Lung (tissue), 12 donors: ENCODE results near the gene CLDN10. TPM values are rescaled to one million over a fixed set of nuclear protein-coding genes. Genes with fewer than 3 reads are reported as not detected.
A peak's percentile ranks its signal among the peaks of the same experiment; 100 is the strongest.

Source experiments
- ATAC-seq: fragments of 200-7000 bp; cut with Tn5 transposase; one replicate; pipeline ENCODE4 v1.9.1; 2020; ENCODE audit warnings: moderate number of reproducible peaks; ENCODE audit not compliant: insufficient read depth, low FRiP score
- DNase-seq, 3 donors: peaks; one replicate each; pipeline ENCODE4 v3.0.0-alpha.2; 2013 to 2017
- H3K27ac ChIP-seq, 2 donors: one replicate each; pipeline ENCODE4 v1.5.1; 2013; ENCODE audit warnings: mild to moderate bottlenecking in 2 of 2, moderate library complexity in 2 of 2, control low read depth in 1 of 2, inconsistent platforms in 1 of 2, low read depth in 1 of 2, low read length in 1 of 2
- H3K27me3 ChIP-seq, 3 donors: one replicate each; pipeline ENCODE4 v1.5.1; 2013; ENCODE audit warnings: low read length in 2 of 3; ENCODE audit not compliant: control insufficient read depth in 3 of 3, insufficient read depth in 3 of 3
- H3K36me3 ChIP-seq, 4 donors: one replicate each; pipeline ENCODE4 v1.5.1; 2013; ENCODE audit warnings: low read length in 4 of 4, mild to moderate bottlenecking in 1 of 4, moderate library complexity in 1 of 4; ENCODE audit not compliant: control insufficient read depth in 4 of 4, insufficient read depth in 4 of 4
- H3K4me1 ChIP-seq, 5 donors: one replicate each; pipeline ENCODE4 v1.5.1; 2013; ENCODE audit warnings: low read length in 5 of 5, mild to moderate bottlenecking in 2 of 5, moderate library complexity in 1 of 5; ENCODE audit not compliant: control insufficient read depth in 5 of 5, insufficient read depth in 5 of 5
- H3K4me3 ChIP-seq: one replicate; pipeline ENCODE4 v1.5.1; 2013; ENCODE audit warnings: mild to moderate bottlenecking, control low read depth, moderate library complexity
- H3K9ac ChIP-seq, 2 donors: one replicate each; pipeline ENCODE4 v1.5.1; 2013; ENCODE audit warnings: low read length in 2 of 2, control low read depth in 1 of 2; ENCODE audit not compliant: insufficient read depth in 1 of 2
- H3K9me3 ChIP-seq, 4 donors: one replicate each; pipeline ENCODE4 v1.5.1; 2013; ENCODE audit warnings: low read length in 3 of 4, mild to moderate bottlenecking in 1 of 4, moderate library complexity in 1 of 4; ENCODE audit not compliant: control insufficient read depth in 4 of 4, insufficient read depth in 3 of 4
- CTCF ChIP-seq: IDR thresholded peaks from 2 replicates; pipeline ENCODE4 v1.5.1; 2012; ENCODE audit warnings: mild to moderate bottlenecking; ENCODE audit errors: control extremely low read depth, extremely low read depth
- WGBS, 2 donors: extraction: QIAGEN DNeasy Blood & Tissue Kit; methylation state at CpG; one replicate each; pipeline ENCODE4 v1.1.7; 2013; 5-methylcytosine and 5-hydroxymethylcytosine counted together
- polyA plus RNA-seq, 2 donors: library from polyadenylated mRNA; stranded (reverse); fragments of 200-250 nt; gene quantifications; one replicate each; pipeline ENCODE4 v1.2.1, GENCODE V29; 2013
- total RNA-seq, 2 donors: library from RNA; depleted of rRNA in 1 of 2; stranded (reverse); fragments of >200 nt in 1 of 2; gene quantifications; one replicate each; pipeline ENCODE4 v1.2.1, GENCODE V29; 2014 to 2021
- donor health status: control.
- donor health status: control.
- donor health status: Bipolar disorder and iron deficiency.
- donor health status: healthy.
- donor health status: DM: yes; HTN: yes; CAD: no.

The CLDN10 gene
- total and polyA plus RNA-seq, 4 donors: 3.0 to 14.5 (median 4.6) TPM

- Histone ChIP-seq H3K4me3 (no peak overlapping the region), H3K9ac (no peak overlapping the region), H3K4me1 (peaks cover 0 to 6% (median 5%) of the 10 kb centered on the region in 5 donors), H3K27ac (no peak overlapping the region), H3K27me3 (no peaks in the 10 kb centered on the region), H3K9me3 (no peaks in the 10 kb centered on the region), H3K36me3 (no peaks in the 10 kb centered on the region)
- peak in 2 of 3 donors; percentile 42 to 55 for DNase-seq
- TF ChIP-seq CTCF: no peak
- no peak for ATAC-seq
- 27 to 29% methylated on average over 6 of the region's 6 CpGs for WGBS, 2 donors
Observed at GRCh38 chr13:95540888-95541287, 11.6 kb upstream of the CLDN10 start.

GRCh38 chr13:95541308-95541707, 11.2 kb upstream of the CLDN10 start:
- Histone ChIP-seq H3K4me1 (peaks cover 0 to 6% (median 5%) of the 10 kb centered on the region in 5 donors), H3K9me3 (no peaks in the 10 kb centered on the region), H3K27me3 (no peaks in the 10 kb centered on the region), H3K4me3 (no peak overlapping the region), H3K36me3 (no peaks in the 10 kb centered on the region), H3K9ac (no peak overlapping the region), H3K27ac (no peak overlapping the region)
- ATAC-seq: no peak
- no peak for TF ChIP-seq CTCF
- 22 to 37% methylated on average over 2 of the region's 2 CpGs for WGBS, 2 donors
- DNase-seq: no peak

- WGBS, 2 donors: 86 to 89% methylated on average over 8 of the region's 8 CpGs
- ATAC-seq (no peak), DNase-seq (no peak)
- Histone ChIP-seq H3K27ac (no peak overlapping the region), H3K27me3 (no peaks in the 10 kb centered on the region), H3K36me3 (no peaks in the 10 kb centered on the region), H3K9me3 (no peaks in the 10 kb centered on the region), H3K9ac (no peak overlapping the region), H3K4me3 (no peak overlapping the region), H3K4me1 (peaks cover 0 to 6% (median 3%) of the 10 kb centered on the region in 5 donors)
- no peak for TF ChIP-seq CTCF
Observed at GRCh38 chr13:95541911-95542474, 10.5 kb upstream of the CLDN10 start.

GRCh38 chr13:95544293-95544692, 8.2 kb upstream of the CLDN10 start:
- no peak for TF ChIP-seq CTCF
- H3K27ac ChIP-seq: no peak overlapping the region
- H3K27me3 ChIP-seq: peaks cover 0 to 3% (median 3%) of the 10 kb centered on the region in 3 donors
- no peak overlapping the region for H3K4me3 ChIP-seq
- ATAC-seq (no peak), DNase-seq (no peak)
- no peak overlapping the region for H3K9ac ChIP-seq
- peaks cover 0 to 6% (median 2%) of the 10 kb centered on the region in 5 donors for H3K4me1 ChIP-seq
- H3K36me3 ChIP-seq: no peaks in the 10 kb centered on the region
- no peaks in the 10 kb centered on the region for H3K9me3 ChIP-seq
- 77 to 83% methylated on average over 2 of the region's 2 CpGs for WGBS, 2 donors
